RCC 7860 (cell line): ENCODE data around the gene OR10D3.
A peak's percentile ranks its signal among the peaks of the same experiment; 100 is the strongest.
"Not testable (repeated sequence)": the region's sequence is repeated elsewhere in the genome, so short reads cannot be mapped to it uniquely, and the experiment has no call there.

Source experiments
- DNase-seq: peaks from one replicate; pipeline ENCODE4 v3.0.0-alpha.2; 2015; ENCODE audit warnings: low spot score
- FAIRE-seq: peaks from 2 replicates; lab custom pipeline; 2012; peaks lifted over from hg19 to GRCh38; lab: Jason Lieb, UNC

Gene OR10D3

DNA sequence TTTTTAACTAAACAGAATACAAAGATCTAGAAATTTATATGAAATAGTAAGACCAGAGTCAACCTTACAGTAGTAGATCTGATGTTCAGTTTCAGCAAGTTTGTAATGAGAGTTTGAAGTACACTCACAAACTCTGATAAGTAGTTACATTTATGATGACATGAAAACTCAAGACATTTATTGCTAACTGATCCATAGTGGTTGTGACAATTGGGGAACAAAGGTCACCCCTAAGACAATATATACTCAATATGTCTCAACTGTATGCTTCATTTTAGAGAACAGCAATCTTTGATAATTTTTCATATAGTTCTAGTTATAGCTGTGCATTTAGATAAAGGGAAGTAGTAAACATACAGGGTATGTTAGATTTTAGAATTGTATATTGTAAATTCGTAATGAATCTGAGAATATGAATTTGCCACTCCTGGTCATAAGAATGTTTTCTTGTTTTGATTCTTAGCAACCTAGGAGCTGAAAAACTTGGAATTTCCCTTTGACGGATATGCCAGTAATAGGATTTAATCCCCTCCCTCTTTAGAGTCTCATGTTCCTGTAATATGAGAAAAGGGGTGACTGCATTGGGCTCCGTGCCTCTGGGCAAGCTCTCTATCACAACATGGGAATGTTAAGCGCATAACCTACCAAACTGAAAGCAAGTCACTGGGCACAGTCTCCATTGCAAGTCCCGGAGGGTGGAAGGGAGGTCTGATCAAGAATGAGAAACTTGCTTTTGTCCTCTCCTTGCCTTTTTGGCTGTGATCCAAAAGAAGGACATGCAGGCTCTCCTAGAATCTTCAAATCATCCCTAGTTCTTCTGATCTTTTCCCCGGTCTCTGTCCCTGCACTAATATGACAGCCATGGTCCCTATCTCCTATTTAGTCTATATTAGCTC is 11.4 kb downstream of the OR10D3 start:
- FAIRE-seq = no peak

DNA sequence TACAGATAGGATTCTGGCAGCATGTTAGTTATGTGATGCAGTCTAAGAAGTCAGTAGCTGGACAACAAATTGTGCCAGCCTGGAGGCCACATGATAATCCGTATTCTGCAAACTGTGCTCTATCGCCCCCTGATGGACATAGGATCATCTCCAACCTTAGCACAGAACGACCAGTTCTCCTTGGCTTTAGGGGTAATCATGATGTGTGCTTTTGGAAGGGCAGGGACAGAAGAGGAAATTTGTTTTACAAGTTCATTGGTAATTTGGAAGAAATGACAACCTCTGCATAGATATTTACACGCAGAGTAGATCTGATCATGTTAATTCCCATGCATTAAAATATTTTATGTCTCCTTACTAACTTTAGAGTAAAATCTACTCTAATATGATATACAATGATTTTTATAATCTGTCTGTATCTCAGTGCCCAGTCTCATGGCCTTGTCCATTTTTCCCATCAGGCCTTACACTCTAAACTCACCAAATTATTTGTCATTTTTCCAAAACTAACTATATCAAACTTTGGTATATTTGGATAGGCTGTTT is 12.1 kb downstream of the OR10D3 start:
- no peak for FAIRE-seq

More for the DNA sequence above, 11.4 kb downstream of the OR10D3 start:
- no peak for DNase-seq

DNA sequence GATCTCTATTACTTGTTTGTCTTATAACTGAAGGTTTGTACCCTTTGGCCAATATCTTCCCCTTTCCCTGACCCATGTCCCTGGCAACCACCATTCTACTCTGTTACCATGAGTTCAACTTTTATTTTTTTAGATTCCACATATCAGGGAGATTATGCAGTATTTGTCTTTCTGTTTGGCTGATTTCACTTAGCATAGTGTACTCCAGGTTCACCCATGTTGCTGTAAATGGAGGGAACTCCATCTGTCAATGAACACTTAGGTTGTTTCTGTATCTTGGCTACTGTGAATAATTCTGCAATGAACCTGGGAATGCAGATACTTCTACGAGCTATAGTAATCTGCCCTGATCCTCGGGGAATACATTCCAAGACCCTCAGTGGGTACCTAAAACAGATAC is 14.9 kb downstream of the OR10D3 start:
- no peak for FAIRE-seq
- DNase-seq = no peak

More for the DNA sequence above, 12.1 kb downstream of the OR10D3 start:
- peak; percentile 18 for DNase-seq

DNA sequence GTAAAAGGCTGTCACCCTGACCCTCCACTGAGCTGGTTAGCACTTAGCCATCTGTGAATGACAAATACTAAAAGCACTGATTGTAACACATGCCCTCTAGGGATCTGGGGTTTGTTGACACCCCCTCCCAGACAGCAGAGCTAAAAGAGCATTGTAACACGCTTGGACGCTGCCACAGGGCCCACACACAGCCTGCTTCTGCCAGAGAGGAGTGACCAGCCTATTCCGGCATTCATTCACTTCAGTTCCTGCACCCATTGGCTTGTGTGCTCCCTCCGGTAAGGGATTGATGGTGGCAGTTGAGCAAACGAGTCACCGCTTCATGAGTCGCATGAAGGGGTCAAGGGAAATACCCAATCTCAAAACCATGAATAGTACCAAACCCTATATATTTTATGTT is 15.8 kb downstream of the OR10D3 start:
- no peak for DNase-seq
- no peak for FAIRE-seq

DNA sequence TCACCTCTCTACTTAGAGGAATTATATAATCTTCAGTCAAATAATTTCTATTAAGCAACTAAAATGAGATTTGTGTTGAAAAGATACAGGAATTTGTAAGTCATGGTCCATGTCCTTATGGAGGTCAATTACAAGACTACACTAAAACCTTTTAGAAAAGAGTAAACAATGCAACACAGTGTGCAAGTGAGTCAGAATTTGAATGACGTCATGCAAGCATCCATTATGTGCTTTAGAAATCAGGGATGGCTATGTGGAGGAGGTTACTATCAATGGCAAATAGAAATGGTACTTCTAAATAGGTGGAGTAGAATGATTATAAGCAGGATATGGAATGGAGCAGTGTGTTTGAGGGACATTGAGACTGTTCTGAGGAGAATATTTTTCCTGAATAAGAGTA is 16.6 kb downstream of the OR10D3 start:
- FAIRE-seq (no peak), DNase-seq (no peak)

DNA sequence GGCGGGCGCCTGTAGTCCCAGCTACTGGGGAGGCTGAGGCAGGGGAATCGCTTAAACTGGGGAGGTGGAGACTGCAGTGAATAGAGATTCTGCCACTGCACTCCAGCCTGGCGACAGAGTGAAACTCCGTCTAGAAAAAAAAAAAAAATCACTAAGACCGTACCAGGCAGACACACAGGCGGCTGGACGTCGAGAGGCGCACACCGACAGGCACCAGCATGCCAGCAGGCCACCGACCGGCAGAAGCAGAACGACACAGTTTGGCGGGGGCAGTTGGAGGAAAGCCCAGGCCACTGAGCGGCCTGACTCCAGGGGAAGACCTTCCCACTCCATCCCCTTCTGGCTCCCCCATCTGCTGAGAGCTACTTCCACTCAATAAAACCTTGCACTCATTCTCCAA is 17.5 kb downstream of the OR10D3 start:
- FAIRE-seq (no peak), DNase-seq (no peak)

GRCh38 chr11:124202951-124203350 is 19.8 kb downstream of the OR10D3 start:
- DNase-seq = no peak
- no peak for FAIRE-seq

- no peak for FAIRE-seq
- DNase-seq = no peak
These were observed 20.9 kb downstream of the OR10D3 start for GRCh38 chr11:124204008-124204407.

- FAIRE-seq (no peak), DNase-seq (no peak)
These were observed 24.1 kb downstream of the OR10D3 start for GRCh38 chr11:124207102-124207792.

GRCh38 chr11:124209824-124210357 is 26.7 kb downstream of the OR10D3 start:
- DNase-seq (no peak), FAIRE-seq (no peak)

DNA sequence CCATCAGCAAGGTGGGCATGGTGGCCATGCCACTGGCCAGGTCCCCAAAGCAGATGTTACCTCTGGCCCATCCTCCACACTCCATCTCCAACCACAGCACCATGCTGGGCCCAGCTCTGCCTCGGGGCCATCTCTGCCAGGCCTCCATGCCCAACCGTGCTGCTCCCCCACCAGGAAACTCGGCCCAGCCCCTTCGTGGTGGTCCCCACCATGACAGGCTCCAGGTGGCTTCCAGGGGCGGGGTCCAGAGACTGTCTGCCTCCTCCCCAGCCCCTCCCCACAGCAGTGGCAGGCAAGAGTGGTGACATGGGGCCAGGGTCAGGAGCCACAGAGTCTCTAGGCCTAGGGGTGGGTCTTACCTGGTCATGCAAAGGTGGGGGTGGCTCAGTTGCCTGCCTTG is 27.3 kb downstream of the OR10D3 start:
- DNase-seq (no peak), FAIRE-seq (no peak)

DNA sequence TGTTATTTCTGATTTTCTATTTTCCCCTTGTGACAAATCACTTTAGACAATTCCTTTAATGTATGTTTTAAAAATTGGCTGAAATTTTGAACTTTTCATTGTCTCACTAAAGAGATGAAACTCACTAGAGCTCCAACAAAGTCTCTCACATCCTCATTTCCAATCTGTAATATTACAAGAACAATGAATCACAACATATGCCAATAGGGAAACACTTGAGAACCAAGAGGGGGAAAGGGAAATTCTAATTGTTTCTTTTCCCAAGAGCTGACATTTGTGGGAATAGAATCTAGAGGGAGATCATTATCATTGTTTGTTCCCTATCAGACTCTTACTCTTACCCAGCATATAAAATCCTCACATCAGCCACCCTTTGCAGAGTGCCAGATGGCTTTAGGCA is 28.2 kb downstream of the OR10D3 start:
- DNase-seq = no peak
- no peak for FAIRE-seq

GRCh38 chr11:124214027-124214426 is 30.9 kb downstream of the OR10D3 start:
- DNase-seq (no peak), FAIRE-seq (no peak)

- FAIRE-seq = no peak
- DNase-seq = no peak
These were observed 36.0 kb downstream of the OR10D3 start for GRCh38 chr11:124219126-124219525.

GRCh38 chr11:124222407-124222806 is 39.3 kb downstream of the OR10D3 start:
- no peak for DNase-seq
- no peak for FAIRE-seq

DNA sequence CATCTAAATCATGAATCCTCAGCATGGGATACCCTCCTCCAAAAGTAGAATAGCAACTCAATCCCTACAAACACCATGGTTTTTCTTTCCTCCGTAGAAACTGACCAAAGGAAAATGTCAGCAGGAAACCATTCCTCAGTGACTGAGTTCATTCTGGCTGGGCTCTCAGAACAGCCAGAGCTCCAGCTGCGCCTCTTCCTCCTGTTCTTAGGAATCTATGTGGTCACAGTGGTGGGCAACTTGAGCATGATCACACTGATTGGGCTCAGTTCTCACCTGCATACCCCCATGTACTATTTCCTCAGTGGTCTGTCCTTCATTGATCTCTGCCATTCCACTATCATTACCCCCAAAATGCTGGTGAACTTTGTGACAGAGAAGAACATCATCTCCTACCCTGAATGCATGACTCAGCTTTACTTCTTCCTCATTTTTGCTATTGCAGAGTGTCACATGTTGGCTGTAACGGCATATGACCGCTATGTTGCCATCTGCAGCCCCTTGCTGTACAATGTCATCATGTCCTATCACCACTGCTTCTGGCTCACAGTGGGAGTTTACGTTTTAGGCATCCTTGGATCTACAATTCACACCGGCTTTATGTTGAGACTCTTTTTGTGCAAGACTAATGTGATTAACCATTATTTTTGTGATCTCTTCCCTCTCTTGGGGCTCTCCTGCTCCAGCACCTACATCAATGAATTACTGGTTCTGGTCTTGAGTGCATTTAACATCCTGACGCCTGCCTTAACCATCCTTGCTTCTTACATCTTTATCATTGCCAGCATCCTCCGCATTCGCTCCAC is 41.7 kb downstream of the OR10D3 start:
- FAIRE-seq, DNase-seq: not testable (repeated sequence)

- no peak for DNase-seq
- FAIRE-seq = no peak
These were observed 42.3 kb downstream of the OR10D3 start for GRCh38 chr11:124225471-124225870.

- DNase-seq (no peak), FAIRE-seq (no peak)
These were observed 50.2 kb downstream of the OR10D3 start for GRCh38 chr11:124233376-124233775.
